ENCODE results near the gene IFNL2. TPM values are rescaled to one million over a fixed set of nuclear protein-coding genes. Genes with fewer than 3 reads are reported as not detected.
A peak's percentile ranks its signal among the peaks of the same experiment; 100 is the strongest.
"Not testable (repeated sequence)": the region's sequence is repeated elsewhere in the genome, so short reads cannot be mapped to it uniquely, and the experiment has no call there.

IFNL2 gene
- total RNA-seq, 1 experiment from 2014 or later: not detected

DNA sequence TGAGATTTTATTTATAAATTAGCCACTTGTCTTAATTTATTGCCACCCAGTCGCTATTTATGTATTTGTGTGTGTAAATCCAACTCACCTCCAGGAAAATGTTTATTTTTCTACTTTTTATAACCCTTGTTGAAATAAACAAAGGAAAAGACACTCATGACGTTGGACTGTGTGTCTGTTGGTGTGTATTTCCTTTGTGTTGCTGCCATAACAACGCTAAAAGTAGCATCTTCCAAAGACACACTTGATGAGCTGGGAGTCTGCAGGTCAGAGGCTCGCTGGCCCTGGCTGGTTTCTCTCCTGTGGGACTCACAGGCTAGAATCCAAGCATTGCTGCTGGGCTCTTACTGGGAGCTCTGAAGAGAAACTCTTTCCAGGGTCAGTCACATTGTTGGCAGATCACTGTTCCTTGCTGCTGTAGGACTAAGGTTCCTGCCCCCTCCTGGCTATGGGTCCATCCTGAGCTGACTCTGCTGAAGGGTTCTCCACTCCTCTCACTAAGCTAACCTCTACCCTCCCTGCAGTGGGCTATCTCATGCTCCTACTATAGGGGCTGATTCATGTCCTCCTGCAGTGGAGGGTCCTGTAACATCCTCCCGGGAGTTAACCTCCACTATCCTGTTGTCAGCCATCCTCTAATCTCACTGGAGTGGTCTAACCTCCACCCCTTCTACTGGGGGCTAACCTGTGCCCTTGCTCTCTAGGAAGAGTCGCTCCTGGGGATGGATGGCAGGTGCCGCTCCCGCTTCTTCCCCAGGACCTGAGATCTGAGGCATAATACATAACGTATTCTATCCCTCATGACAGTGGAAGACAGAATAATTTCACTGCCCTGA lies 2.1 kb downstream of the IFNL2 start:
- ChIA-PET CTCF (interaction anchor here (0.8 kb wide), 1 partner anchor 8 kb away, joined by 3 read pairs; no protein-coding TSS in a partner anchor), POLR2A (no interaction called here)
- Mint-ChIP-seq H3K4me3 (ENCODE audit: unreplicated experiment) (no peak overlapping the region), H3K4me1 (ENCODE audit: low read depth, unreplicated experiment) (peaks cover 9% of the 10 kb centered on the region), H3K9me3 (ENCODE audit: unreplicated experiment) (no peaks in the 10 kb centered on the region), H3K36me3 (ENCODE audit: insufficient read depth, unreplicated experiment) (no peaks in the 10 kb centered on the region), H3K27me3 (ENCODE audit: insufficient read depth, unreplicated experiment) (no peaks in the 10 kb centered on the region), H3K27ac (ENCODE audit: unreplicated experiment) (peak overlapping the region; percentile 0)
- no peaks in the 10 kb centered on the region for H3K4me1 ChIP-seq
- no peaks in the 10 kb centered on the region for H3K9me3 ChIP-seq
- no peaks in the 10 kb centered on the region for H3K36me3 ChIP-seq (ENCODE audit: control insufficient read depth, insufficient read depth, low read length)
- no TSS peak for BruUV-seq (replicated peaks)
- H3K4me3 ChIP-seq (ENCODE audit: low read depth, low read length): no peak overlapping the region
- no peak for TF ChIP-seq CTCF (IDR thresholded peaks at IDR 0.05; ENCODE audit: insufficient read depth in 1 of 2, low read depth in 1 of 2, low read length in 1 of 2, severe bottlenecking in 1 of 2, unreplicated experiment in 1 of 2)
- H3K27me3 ChIP-seq (replicated peaks; ENCODE audit: control insufficient read depth, insufficient read depth, low read length): no peaks in the 10 kb centered on the region
- intact Hi-C loops (cut with micrococcal nuclease; ENCODE audit: unreplicated experiment): no loop called here
- no peak for DNase-seq

DNA sequence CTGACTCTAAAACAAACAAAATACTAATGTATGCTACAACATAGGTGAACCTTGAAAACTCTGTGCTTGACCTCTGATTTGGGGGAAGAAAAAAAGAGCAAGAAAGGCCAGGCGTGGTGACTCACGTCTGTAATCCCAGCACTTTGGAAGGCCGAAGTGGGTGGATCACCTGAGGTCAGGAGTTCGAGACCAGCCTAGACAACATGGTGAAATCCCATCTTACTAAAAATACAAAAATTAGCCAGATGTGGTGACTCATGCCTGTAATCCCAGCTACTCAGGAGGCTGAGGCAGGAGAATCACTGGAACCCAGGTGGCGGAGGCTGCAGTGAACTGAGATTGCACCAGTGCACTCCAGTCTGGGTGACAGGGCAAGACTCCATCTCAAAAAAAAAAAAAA lies 5.7 kb downstream of the IFNL2 start:
- peaks cover 18% of the 10 kb centered on the region for H3K4me1 ChIP-seq
- H3K9me3 ChIP-seq; H3K4me3 Mint-ChIP-seq (ENCODE audit: unreplicated experiment); H3K36me3 ChIP-seq (ENCODE audit: control insufficient read depth, insufficient read depth, low read length); H3K36me3 Mint-ChIP-seq (ENCODE audit: insufficient read depth, unreplicated experiment); BruUV-seq (replicated peaks); H3K4me3 ChIP-seq (ENCODE audit: low read depth, low read length); H3K9me3 Mint-ChIP-seq (ENCODE audit: unreplicated experiment); H3K27me3 Mint-ChIP-seq (ENCODE audit: insufficient read depth, unreplicated experiment); intact Hi-C loops (cut with micrococcal nuclease; ENCODE audit: unreplicated experiment); POLR2A ChIA-PET; H3K27me3 ChIP-seq (replicated peaks; ENCODE audit: control insufficient read depth, insufficient read depth, low read length); DNase-seq; H3K27ac Mint-ChIP-seq (ENCODE audit: unreplicated experiment); CTCF ChIA-PET: not testable (repeated sequence)
- peaks cover 19% of the 10 kb centered on the region for H3K4me1 Mint-ChIP-seq (ENCODE audit: low read depth, unreplicated experiment)

DNA sequence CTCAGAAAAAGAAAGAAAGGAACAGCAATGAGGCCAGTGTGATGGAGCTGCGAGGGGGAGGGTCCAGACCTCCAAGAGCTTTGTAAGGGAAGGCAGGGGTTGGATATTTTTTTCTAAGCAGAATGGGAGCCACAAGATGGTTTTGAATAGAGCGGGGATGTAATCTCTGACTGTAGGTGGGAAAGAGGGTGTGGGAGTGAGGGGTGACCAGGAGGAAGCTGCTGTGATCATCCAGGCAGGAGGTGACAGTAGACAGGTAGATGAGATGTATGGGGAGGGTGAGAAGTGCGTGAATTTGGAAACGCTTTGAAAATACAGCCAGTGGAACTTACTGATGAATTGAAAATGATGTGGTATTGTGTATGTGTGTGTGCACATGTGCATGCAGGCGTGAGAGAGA lies 7.4 kb downstream of the IFNL2 start:
- Histone ChIP-seq H3K36me3 (ENCODE audit: control insufficient read depth, insufficient read depth, low read length) (no peaks in the 10 kb centered on the region), H3K4me1 (peaks cover 18% of the 10 kb centered on the region), H3K9me3 (no peaks in the 10 kb centered on the region), H3K27me3 (replicated peaks; ENCODE audit: control insufficient read depth, insufficient read depth, low read length) (no peaks in the 10 kb centered on the region), H3K4me3 (ENCODE audit: low read depth, low read length) (no peak overlapping the region)
- TF ChIP-seq CTCF (IDR thresholded peaks at IDR 0.05; ENCODE audit: insufficient read depth in 1 of 2, low read depth in 1 of 2, low read length in 1 of 2, severe bottlenecking in 1 of 2, unreplicated experiment in 1 of 2): no peak
- intact Hi-C loops (cut with micrococcal nuclease; ENCODE audit: unreplicated experiment): no loop called here
- no peaks in the 10 kb centered on the region for H3K36me3 Mint-ChIP-seq (ENCODE audit: insufficient read depth, unreplicated experiment)
- peaks cover 10% of the 10 kb centered on the region for H3K4me1 Mint-ChIP-seq (ENCODE audit: low read depth, unreplicated experiment)
- H3K27ac Mint-ChIP-seq (ENCODE audit: unreplicated experiment): peak overlapping the region; percentile 0
- H3K4me3 Mint-ChIP-seq (ENCODE audit: unreplicated experiment): no peak overlapping the region
- CTCF ChIA-PET: no interaction called here
- no peaks in the 10 kb centered on the region for H3K9me3 Mint-ChIP-seq (ENCODE audit: unreplicated experiment)
- H3K27me3 Mint-ChIP-seq (ENCODE audit: insufficient read depth, unreplicated experiment): no peaks in the 10 kb centered on the region
- peak in 1 of 2 experiments; percentile 2 for DNase-seq
- POLR2A ChIA-PET: no interaction called here
- BruUV-seq (replicated peaks): no TSS peak
